Measurements from ENCODE around the gene IFNL1.
"Not testable (repeated sequence)": the region's sequence is repeated elsewhere in the genome, so short reads cannot be mapped to it uniquely, and the experiment has no call there.

IFNL1 gene

GRCh38 chr19:39270036-39270871 is 26.0 kb upstream of the IFNL1 start:
- Histone ChIP-seq H3K9ac (ENCODE audit: insufficient read length) (no peak overlapping the region), H3K9me3 (ENCODE audit: low read depth, low read length) (no peaks in the 10 kb centered on the region), H3K4me3 (no peak overlapping the region), H3K36me3 (ENCODE audit: insufficient read depth, low read length) (no peaks in the 10 kb centered on the region), H3K27ac (no peak overlapping the region)
- TF ChIP-seq FOXP2 (optimal IDR thresholded peaks at IDR 0.05; ENCODE audit: control extremely low read depth, extremely low read length, insufficient read depth) (no peak), POLR2AphosphoS5 (IDR thresholded peaks at IDR 0.05; ENCODE audit: borderline replicate concordance, low read depth, low read length) (no peak), EZH2 (IDR thresholded peaks at IDR 0.05) (no peak)
- no peak for DNase-seq (ENCODE audit: low read depth, low spot score)

GRCh38 chr19:39273859-39274258 is 22.3 kb upstream of the IFNL1 start:
- not testable (repeated sequence) for H3K4me3 ChIP-seq; H3K36me3 ChIP-seq (ENCODE audit: insufficient read depth, low read length); DNase-seq (ENCODE audit: low read depth, low spot score); H3K27ac ChIP-seq; H3K9me3 ChIP-seq (ENCODE audit: low read depth, low read length); H3K9ac ChIP-seq (ENCODE audit: insufficient read length)

GRCh38 chr19:39275578-39275977 is 20.6 kb upstream of the IFNL1 start:
- no peak for TF ChIP-seq POLR2AphosphoS5 (IDR thresholded peaks at IDR 0.05; ENCODE audit: borderline replicate concordance, low read depth, low read length)
- TF ChIP-seq FOXP2 (optimal IDR thresholded peaks at IDR 0.05; ENCODE audit: control extremely low read depth, extremely low read length, insufficient read depth) = no peak
- TF ChIP-seq EZH2 (IDR thresholded peaks at IDR 0.05) = no peak
- Histone ChIP-seq H3K9me3 (ENCODE audit: low read depth, low read length) (no peaks in the 10 kb centered on the region), H3K36me3 (ENCODE audit: insufficient read depth, low read length) (no peaks in the 10 kb centered on the region), H3K9ac (ENCODE audit: insufficient read length) (no peak overlapping the region), H3K4me3 (no peak overlapping the region), H3K27ac (no peak overlapping the region)
- no peak for DNase-seq (ENCODE audit: low read depth, low spot score)

GRCh38 chr19:39276740-39277139 is 19.5 kb upstream of the IFNL1 start:
- no peaks in the 10 kb centered on the region for H3K36me3 ChIP-seq (ENCODE audit: insufficient read depth, low read length)
- no peak for DNase-seq (ENCODE audit: low read depth, low spot score)
- no peak overlapping the region for H3K9ac ChIP-seq (ENCODE audit: insufficient read length)
- no peak overlapping the region for H3K27ac ChIP-seq
- TF ChIP-seq EZH2 (IDR thresholded peaks at IDR 0.05) (no peak), FOXP2 (optimal IDR thresholded peaks at IDR 0.05; ENCODE audit: control extremely low read depth, extremely low read length, insufficient read depth) (no peak), POLR2AphosphoS5 (IDR thresholded peaks at IDR 0.05; ENCODE audit: borderline replicate concordance, low read depth, low read length) (no peak)
- H3K9me3 ChIP-seq (ENCODE audit: low read depth, low read length) = no peaks in the 10 kb centered on the region
- H3K4me3 ChIP-seq = no peak overlapping the region

- no peaks in the 10 kb centered on the region for H3K9me3 ChIP-seq (ENCODE audit: low read depth, low read length)
- no peak overlapping the region for H3K9ac ChIP-seq (ENCODE audit: insufficient read length)
- no peak for DNase-seq (ENCODE audit: low read depth, low spot score)
- TF ChIP-seq FOXP2 (optimal IDR thresholded peaks at IDR 0.05; ENCODE audit: control extremely low read depth, extremely low read length, insufficient read depth) (no peak), POLR2AphosphoS5 (IDR thresholded peaks at IDR 0.05; ENCODE audit: borderline replicate concordance, low read depth, low read length) (no peak)
- H3K4me3 ChIP-seq = no peak overlapping the region
- H3K27ac ChIP-seq = no peak overlapping the region
- H3K36me3 ChIP-seq (ENCODE audit: insufficient read depth, low read length) = no peaks in the 10 kb centered on the region
These were observed 18.6 kb upstream of the IFNL1 start for GRCh38 chr19:39277598-39277997.

- Histone ChIP-seq H3K36me3 (ENCODE audit: insufficient read depth, low read length) (no peaks in the 10 kb centered on the region), H3K27ac (no peak overlapping the region), H3K9me3 (ENCODE audit: low read depth, low read length) (no peaks in the 10 kb centered on the region), H3K4me3 (no peak overlapping the region), H3K9ac (ENCODE audit: insufficient read length) (no peak overlapping the region)
- TF ChIP-seq FOXP2 (optimal IDR thresholded peaks at IDR 0.05; ENCODE audit: control extremely low read depth, extremely low read length, insufficient read depth) (no peak), EZH2 (IDR thresholded peaks at IDR 0.05) (no peak), POLR2AphosphoS5 (IDR thresholded peaks at IDR 0.05; ENCODE audit: borderline replicate concordance, low read depth, low read length) (no peak)
- no peak for DNase-seq (ENCODE audit: low read depth, low spot score)
These were observed 14.2 kb upstream of the IFNL1 start for GRCh38 chr19:39282021-39282420.

GRCh38 chr19:39284032-39284431 is 12.2 kb upstream of the IFNL1 start:
- Histone ChIP-seq H3K36me3 (ENCODE audit: insufficient read depth, low read length) (no peaks in the 10 kb centered on the region), H3K9me3 (ENCODE audit: low read depth, low read length) (no peaks in the 10 kb centered on the region), H3K9ac (ENCODE audit: insufficient read length) (no peak overlapping the region), H3K27ac (no peak overlapping the region), H3K4me3 (no peak overlapping the region)
- TF ChIP-seq EZH2 (IDR thresholded peaks at IDR 0.05) (no peak), FOXP2 (optimal IDR thresholded peaks at IDR 0.05; ENCODE audit: control extremely low read depth, extremely low read length, insufficient read depth) (no peak), POLR2AphosphoS5 (IDR thresholded peaks at IDR 0.05; ENCODE audit: borderline replicate concordance, low read depth, low read length) (no peak)
- no peak for DNase-seq (ENCODE audit: low read depth, low spot score)

- no peak overlapping the region for H3K4me3 ChIP-seq
- no peak for DNase-seq (ENCODE audit: low read depth, low spot score)
- H3K9me3 ChIP-seq (ENCODE audit: low read depth, low read length) = no peaks in the 10 kb centered on the region
- no peaks in the 10 kb centered on the region for H3K36me3 ChIP-seq (ENCODE audit: insufficient read depth, low read length)
- H3K9ac ChIP-seq (ENCODE audit: insufficient read length) = no peak overlapping the region
- no peak for TF ChIP-seq POLR2AphosphoS5 (IDR thresholded peaks at IDR 0.05; ENCODE audit: borderline replicate concordance, low read depth, low read length)
- no peak for TF ChIP-seq EZH2 (IDR thresholded peaks at IDR 0.05)
- no peak for TF ChIP-seq FOXP2 (optimal IDR thresholded peaks at IDR 0.05; ENCODE audit: control extremely low read depth, extremely low read length, insufficient read depth)
- H3K27ac ChIP-seq = no peak overlapping the region
These were observed 2.8 kb upstream of the IFNL1 start for GRCh38 chr19:39293394-39293793.

- Histone ChIP-seq H3K27ac (no peak overlapping the region), H3K9ac (ENCODE audit: insufficient read length) (no peak overlapping the region), H3K9me3 (ENCODE audit: low read depth, low read length) (no peaks in the 10 kb centered on the region), H3K36me3 (ENCODE audit: insufficient read depth, low read length) (no peaks in the 10 kb centered on the region), H3K4me3 (no peak overlapping the region)
- TF ChIP-seq FOXP2 (optimal IDR thresholded peaks at IDR 0.05; ENCODE audit: control extremely low read depth, extremely low read length, insufficient read depth) (no peak), POLR2AphosphoS5 (IDR thresholded peaks at IDR 0.05; ENCODE audit: borderline replicate concordance, low read depth, low read length) (no peak), EZH2 (IDR thresholded peaks at IDR 0.05) (no peak)
- DNase-seq (ENCODE audit: low read depth, low spot score) = no peak
These were observed 699 bp downstream of the IFNL1 start for GRCh38 chr19:39296906-39297305.
